ENCODE data around the gene TAF11L3.
"Not testable (repeated sequence)": the region's sequence is repeated elsewhere in the genome, so short reads cannot be mapped to it uniquely, and the experiment has no call there.

Gene TAF11L3

GRCh38 chr5:17518067-17518466 lies at the start of gene TAF11L3:
Gene TAF11L3, plus strand, starts transcription at chr5:17518367.
- H3K27ac ChIP-seq (ENCODE audit: low read depth, low read length); H3K4me3 ChIP-seq (ENCODE audit: low read depth in 1 of 5, low read length in 5 of 5); H3K9ac ChIP-seq (ENCODE audit: low read length in 5 of 5); H3K9me3 ChIP-seq (ENCODE audit: control insufficient read depth in 5 of 5, low read length in 5 of 5); H3K27me3 ChIP-seq (ENCODE audit: control insufficient read depth in 5 of 5, insufficient read depth in 4 of 5, low read length in 5 of 5); H3K36me3 ChIP-seq (ENCODE audit: control insufficient read depth in 5 of 5, insufficient read depth in 5 of 5, low read length in 5 of 5); H3K4me1 ChIP-seq (ENCODE audit: control insufficient read depth in 5 of 5, insufficient read depth in 5 of 5, low read length in 5 of 5): not testable (repeated sequence)

- Histone ChIP-seq H3K4me1 (ENCODE audit: control insufficient read depth in 5 of 5, insufficient read depth in 5 of 5, low read length in 5 of 5) (no peaks in the 10 kb centered on the region), H3K4me3 (ENCODE audit: low read depth in 1 of 5, low read length in 5 of 5) (no peak overlapping the region), H3K27ac (ENCODE audit: low read depth, low read length) (no peak overlapping the region), H3K9ac (ENCODE audit: low read length in 5 of 5) (no peak overlapping the region), H3K9me3 (ENCODE audit: control insufficient read depth in 5 of 5, low read length in 5 of 5) (peaks cover 0 to 4% (median 0%) of the 10 kb centered on the region in 5 donors), H3K36me3 (ENCODE audit: control insufficient read depth in 5 of 5, insufficient read depth in 5 of 5, low read length in 5 of 5) (no peaks in the 10 kb centered on the region), H3K27me3 (ENCODE audit: control insufficient read depth in 5 of 5, insufficient read depth in 4 of 5, low read length in 5 of 5) (no peaks in the 10 kb centered on the region)
Observed at GRCh38 chr5:17470064-17470463, 48.1 kb upstream of the TAF11L3 start.

GRCh38 chr5:17475064-17475463 lies 43.1 kb upstream of the TAF11L3 start:
- H3K27ac ChIP-seq (ENCODE audit: low read depth, low read length); H3K9me3 ChIP-seq (ENCODE audit: control insufficient read depth in 5 of 5, low read length in 5 of 5); H3K4me1 ChIP-seq (ENCODE audit: control insufficient read depth in 5 of 5, insufficient read depth in 5 of 5, low read length in 5 of 5); H3K27me3 ChIP-seq (ENCODE audit: control insufficient read depth in 5 of 5, insufficient read depth in 4 of 5, low read length in 5 of 5); H3K9ac ChIP-seq (ENCODE audit: low read length in 5 of 5); H3K36me3 ChIP-seq (ENCODE audit: control insufficient read depth in 5 of 5, insufficient read depth in 5 of 5, low read length in 5 of 5); H3K4me3 ChIP-seq (ENCODE audit: low read depth in 1 of 5, low read length in 5 of 5): not testable (repeated sequence)

GRCh38 chr5:17477043-17477442 lies 41.1 kb upstream of the TAF11L3 start:
- H3K9ac ChIP-seq (ENCODE audit: low read length in 5 of 5), result no peak overlapping the region

GRCh38 chr5:17477573-17478265 lies 40.4 kb upstream of the TAF11L3 start:
- Histone ChIP-seq H3K27ac (ENCODE audit: low read depth, low read length) (no peak overlapping the region), H3K9me3 (ENCODE audit: control insufficient read depth in 5 of 5, low read length in 5 of 5) (no peaks in the 10 kb centered on the region), H3K4me3 (ENCODE audit: low read depth in 1 of 5, low read length in 5 of 5) (no peak overlapping the region)

More at GRCh38 chr5:17477043-17477442, 41.1 kb upstream of the TAF11L3 start:
- no peaks in the 10 kb centered on the region for H3K36me3 ChIP-seq (ENCODE audit: control insufficient read depth in 5 of 5, insufficient read depth in 5 of 5, low read length in 5 of 5)
- no peaks in the 10 kb centered on the region for H3K9me3 ChIP-seq (ENCODE audit: control insufficient read depth in 5 of 5, low read length in 5 of 5)
- H3K4me3 ChIP-seq (ENCODE audit: low read depth in 1 of 5, low read length in 5 of 5), result no peak overlapping the region
- no peaks in the 10 kb centered on the region for H3K4me1 ChIP-seq (ENCODE audit: control insufficient read depth in 5 of 5, insufficient read depth in 5 of 5, low read length in 5 of 5)
- no peaks in the 10 kb centered on the region for H3K27me3 ChIP-seq (ENCODE audit: control insufficient read depth in 5 of 5, insufficient read depth in 4 of 5, low read length in 5 of 5)
- H3K27ac ChIP-seq (ENCODE audit: low read depth, low read length), result no peak overlapping the region

GRCh38 chr5:17481378-17481777 lies 36.8 kb upstream of the TAF11L3 start:
- Histone ChIP-seq H3K9me3 (ENCODE audit: control insufficient read depth in 5 of 5, low read length in 5 of 5) (no peaks in the 10 kb centered on the region), H3K36me3 (ENCODE audit: control insufficient read depth in 5 of 5, insufficient read depth in 5 of 5, low read length in 5 of 5) (no peaks in the 10 kb centered on the region), H3K27ac (ENCODE audit: low read depth, low read length) (no peak overlapping the region), H3K9ac (ENCODE audit: low read length in 5 of 5) (no peak overlapping the region), H3K27me3 (ENCODE audit: control insufficient read depth in 5 of 5, insufficient read depth in 4 of 5, low read length in 5 of 5) (no peaks in the 10 kb centered on the region), H3K4me3 (ENCODE audit: low read depth in 1 of 5, low read length in 5 of 5) (no peak overlapping the region), H3K4me1 (ENCODE audit: control insufficient read depth in 5 of 5, insufficient read depth in 5 of 5, low read length in 5 of 5) (no peaks in the 10 kb centered on the region)

More at GRCh38 chr5:17477573-17478265, 40.4 kb upstream of the TAF11L3 start:
- Histone ChIP-seq H3K27me3 (ENCODE audit: control insufficient read depth in 5 of 5, insufficient read depth in 4 of 5, low read length in 5 of 5) (no peaks in the 10 kb centered on the region), H3K9ac (ENCODE audit: low read length in 5 of 5) (no peak overlapping the region), H3K36me3 (ENCODE audit: control insufficient read depth in 5 of 5, insufficient read depth in 5 of 5, low read length in 5 of 5) (no peaks in the 10 kb centered on the region), H3K4me1 (ENCODE audit: control insufficient read depth in 5 of 5, insufficient read depth in 5 of 5, low read length in 5 of 5) (no peaks in the 10 kb centered on the region)

- Histone ChIP-seq H3K4me1 (ENCODE audit: control insufficient read depth in 5 of 5, insufficient read depth in 5 of 5, low read length in 5 of 5) (no peaks in the 10 kb centered on the region), H3K9ac (ENCODE audit: low read length in 5 of 5) (no peak overlapping the region), H3K9me3 (ENCODE audit: control insufficient read depth in 5 of 5, low read length in 5 of 5) (no peaks in the 10 kb centered on the region), H3K27ac (ENCODE audit: low read depth, low read length) (no peak overlapping the region), H3K4me3 (ENCODE audit: low read depth in 1 of 5, low read length in 5 of 5) (no peak overlapping the region), H3K36me3 (ENCODE audit: control insufficient read depth in 5 of 5, insufficient read depth in 5 of 5, low read length in 5 of 5) (no peaks in the 10 kb centered on the region), H3K27me3 (ENCODE audit: control insufficient read depth in 5 of 5, insufficient read depth in 4 of 5, low read length in 5 of 5) (no peaks in the 10 kb centered on the region)
Observed at GRCh38 chr5:17482790-17483189, 35.4 kb upstream of the TAF11L3 start.

GRCh38 chr5:17486464-17487173 lies 31.5 kb upstream of the TAF11L3 start:
- not testable (repeated sequence) for H3K4me3 ChIP-seq (ENCODE audit: low read depth in 1 of 5, low read length in 5 of 5); H3K36me3 ChIP-seq (ENCODE audit: control insufficient read depth in 5 of 5, insufficient read depth in 5 of 5, low read length in 5 of 5); H3K4me1 ChIP-seq (ENCODE audit: control insufficient read depth in 5 of 5, insufficient read depth in 5 of 5, low read length in 5 of 5); H3K9ac ChIP-seq (ENCODE audit: low read length in 5 of 5); H3K9me3 ChIP-seq (ENCODE audit: control insufficient read depth in 5 of 5, low read length in 5 of 5); H3K27me3 ChIP-seq (ENCODE audit: control insufficient read depth in 5 of 5, insufficient read depth in 4 of 5, low read length in 5 of 5); H3K27ac ChIP-seq (ENCODE audit: low read depth, low read length)

GRCh38 chr5:17487174-17487512 lies 31.0 kb upstream of the TAF11L3 start:
- Histone ChIP-seq H3K27me3 (ENCODE audit: control insufficient read depth in 5 of 5, insufficient read depth in 4 of 5, low read length in 5 of 5) (no peaks in the 10 kb centered on the region), H3K4me1 (ENCODE audit: control insufficient read depth in 5 of 5, insufficient read depth in 5 of 5, low read length in 5 of 5) (no peaks in the 10 kb centered on the region), H3K9ac (ENCODE audit: low read length in 5 of 5) (no peak overlapping the region), H3K4me3 (ENCODE audit: low read depth in 1 of 5, low read length in 5 of 5) (no peak overlapping the region), H3K36me3 (ENCODE audit: control insufficient read depth in 5 of 5, insufficient read depth in 5 of 5, low read length in 5 of 5) (no peaks in the 10 kb centered on the region), H3K27ac (ENCODE audit: low read depth, low read length) (no peak overlapping the region), H3K9me3 (ENCODE audit: control insufficient read depth in 5 of 5, low read length in 5 of 5) (no peaks in the 10 kb centered on the region)

- not testable (repeated sequence) for H3K36me3 ChIP-seq (ENCODE audit: control insufficient read depth in 5 of 5, insufficient read depth in 5 of 5, low read length in 5 of 5); H3K9me3 ChIP-seq (ENCODE audit: control insufficient read depth in 5 of 5, low read length in 5 of 5)
Observed at GRCh38 chr5:17491257-17491656, 26.9 kb upstream of the TAF11L3 start.

More at GRCh38 chr5:17491257-17491656, 26.9 kb upstream of the TAF11L3 start:
- H3K27ac ChIP-seq (ENCODE audit: low read depth, low read length); H3K4me1 ChIP-seq (ENCODE audit: control insufficient read depth in 5 of 5, insufficient read depth in 5 of 5, low read length in 5 of 5); H3K27me3 ChIP-seq (ENCODE audit: control insufficient read depth in 5 of 5, insufficient read depth in 4 of 5, low read length in 5 of 5); H3K9ac ChIP-seq (ENCODE audit: low read length in 5 of 5); H3K4me3 ChIP-seq (ENCODE audit: low read depth in 1 of 5, low read length in 5 of 5): not testable (repeated sequence)

All from subcutaneous abdominal adipose tissue (tissue), 5 donors.